HG02885 (cell line): ENCODE results near the gene DNAJC5G.

Source experiments
- ATAC-seq: cut with Tn5 transposase; IDR thresholded peaks from one replicate; pipeline ENCODE4 v1.9.1; 2021; ENCODE audit warnings: mild to moderate bottlenecking; ENCODE audit not compliant: unreplicated experiment, poor library complexity

DNAJC5G gene

GRCh38 chr2:27275211-27276150 is at the start of gene DNAJC5G:
Gene DNAJC5G (plus strand): TSS chr2:27275433. CDS start chr2:27276729, 1,296 bp downstream.
- ATAC-seq, result no peak

GRCh38 chr2:27225526-27225925 is 49.7 kb upstream of the DNAJC5G start:
- ATAC-seq, result no peak

- ATAC-seq, result no peak
These were observed 47.7 kb upstream of the DNAJC5G start for GRCh38 chr2:27227501-27227900.

- no peak for ATAC-seq
These were observed 43.3 kb upstream of the DNAJC5G start for GRCh38 chr2:27231921-27232320.

- no peak for ATAC-seq
These were observed 41.9 kb upstream of the DNAJC5G start for GRCh38 chr2:27233341-27233740.

GRCh38 chr2:27236136-27236535 is 39.1 kb upstream of the DNAJC5G start:
- ATAC-seq, result no peak

- ATAC-seq, result no peak
These were observed 38.6 kb upstream of the DNAJC5G start for GRCh38 chr2:27236626-27237025.

- ATAC-seq, result no peak
These were observed 37.8 kb upstream of the DNAJC5G start for GRCh38 chr2:27237341-27237945.

- ATAC-seq, result no peak
These were observed 36.3 kb upstream of the DNAJC5G start for GRCh38 chr2:27238976-27239375.

GRCh38 chr2:27240406-27240805 is 34.8 kb upstream of the DNAJC5G start:
- no peak for ATAC-seq

- no peak for ATAC-seq
These were observed 33.2 kb upstream of the DNAJC5G start for GRCh38 chr2:27241761-27242613.

- ATAC-seq, result no peak
These were observed 32.6 kb upstream of the DNAJC5G start for GRCh38 chr2:27242614-27242951.

GRCh38 chr2:27243391-27244130 is 31.7 kb upstream of the DNAJC5G start:
- no peak for ATAC-seq

GRCh38 chr2:27245116-27245515 is 30.1 kb upstream of the DNAJC5G start:
- ATAC-seq, result no peak

- no peak for ATAC-seq
These were observed 29.6 kb upstream of the DNAJC5G start for GRCh38 chr2:27245626-27246025.

- ATAC-seq, result no peak
These were observed 27.3 kb upstream of the DNAJC5G start for GRCh38 chr2:27247893-27248292.

- ATAC-seq, result no peak
These were observed 25.9 kb upstream of the DNAJC5G start for GRCh38 chr2:27249159-27249890.

- ATAC-seq, result no peak
These were observed 25.2 kb upstream of the DNAJC5G start for GRCh38 chr2:27249891-27250651.
